OCI-LY1 (cell line): ENCODE data around the gene CREB3L2.

Source experiments
- H2AFZ ChIP-seq: fragments of 200-600 bp; sonication (generic), shearing (Covaris generic); 2 replicates; pipeline ENCODE4 v1.6.0; 2014; ENCODE audit warnings: antibody characterized with exemption, mild to moderate bottlenecking, low read length
- H3F3A ChIP-seq: fragments of 200-600 bp; sonication (generic), shearing (Covaris generic); 2 replicates; pipeline ENCODE4 v1.6.0; 2014; ENCODE audit warnings: mild to moderate bottlenecking, antibody characterized with exemption, low read length, moderate library complexity; ENCODE audit not compliant: insufficient read depth
- H3K27ac ChIP-seq: fragments of 200-600 bp; sonication (generic); 2 replicates; pipeline ENCODE4 v1.5.1; 2014; ENCODE audit warnings: low read length, mixed run types, mild to moderate bottlenecking, low read depth; ENCODE audit not compliant: poor library complexity, severe bottlenecking
- H3K27me3 ChIP-seq: fragments of 200-600 bp; sonication (generic); 2 replicates; pipeline ENCODE4 v1.6.0; 2014; ENCODE audit warnings: antibody characterized with exemption, mild to moderate bottlenecking, low read length, moderate library complexity; ENCODE audit not compliant: insufficient read depth
- H3K36me3 ChIP-seq: fragments of 200-600 bp; sonication (generic); 2 replicates; pipeline ENCODE4 v1.6.1; 2014; ENCODE audit warnings: mild to moderate bottlenecking, antibody characterized with exemption, low read length, moderate library complexity, mixed read lengths; ENCODE audit not compliant: insufficient read depth
- H3K4me1 ChIP-seq: fragments of 200-600 bp; sonication (generic); 2 replicates; pipeline ENCODE4 v1.5.1; 2014; ENCODE audit warnings: mild to moderate bottlenecking, low read length, moderate library complexity; ENCODE audit not compliant: insufficient read depth, severe bottlenecking
- H3K4me2 ChIP-seq: fragments of 200-600 bp; sonication (generic), shearing (Covaris generic); 2 replicates; pipeline ENCODE4 v1.6.1; 2014; ENCODE audit warnings: low read length
- H3K4me3 ChIP-seq: fragments of 200-600 bp; sonication (generic); 2 replicates; pipeline ENCODE4 v1.5.1; 2014; ENCODE audit warnings: low read length, low read depth, mild to moderate bottlenecking, mixed read lengths; ENCODE audit not compliant: poor library complexity, severe bottlenecking
- H3K79me2 ChIP-seq: fragments of 200-600 bp; shearing (Covaris generic); 2 replicates; pipeline ENCODE4 v1.6.1; 2016; ENCODE audit warnings: mixed run types, low read length, mixed read lengths; ENCODE audit not compliant: insufficient read depth
- H3K9ac ChIP-seq: fragments of 200-600 bp; sonication (generic), shearing (Covaris generic); 2 replicates; pipeline ENCODE4 v1.6.1; 2014; ENCODE audit warnings: mild to moderate bottlenecking, low read length, mixed read lengths
- H3K9me2 ChIP-seq: fragments of 200-600 bp; sonication (generic), shearing (Covaris generic); 2 replicates; pipeline ENCODE4 v1.6.1; 2014; ENCODE audit warnings: low read depth, mild to moderate bottlenecking, low read length, mixed read lengths
- H3K9me3 ChIP-seq: fragments of 200-600 bp; shearing (Covaris generic); 2 replicates; pipeline ENCODE4 v1.6.1; 2014; ENCODE audit warnings: low read length, mixed read lengths
- H4K20me1 ChIP-seq: fragments of 200-600 bp; sonication (generic), shearing (Covaris generic); 2 replicates; pipeline ENCODE4 v1.6.0; 2016; ENCODE audit warnings: mild to moderate bottlenecking, low read length; ENCODE audit not compliant: insufficient read depth
- EZH2 ChIP-seq: fragments of 200-600 bp; sonication (generic), shearing (Covaris generic); IDR thresholded peaks from 2 replicates; pipeline ENCODE4 v1.8.0; 2017; ENCODE audit warnings: borderline replicate concordance, mixed run types, mild to moderate bottlenecking, antibody characterized with exemption, low read length, moderate library complexity, mixed read lengths
- TF ChIP-seq, protein P1 (sequence below): fragments of 200-600 bp; sonication (generic), shearing (Covaris generic); IDR thresholded peaks from 2 replicates; pipeline ENCODE4 v1.5.1; 2017; ENCODE audit warnings: mild to moderate bottlenecking, antibody characterized with exemption, low read length, moderate library complexity, mixed read lengths

Gene CREB3L2

DNA sequence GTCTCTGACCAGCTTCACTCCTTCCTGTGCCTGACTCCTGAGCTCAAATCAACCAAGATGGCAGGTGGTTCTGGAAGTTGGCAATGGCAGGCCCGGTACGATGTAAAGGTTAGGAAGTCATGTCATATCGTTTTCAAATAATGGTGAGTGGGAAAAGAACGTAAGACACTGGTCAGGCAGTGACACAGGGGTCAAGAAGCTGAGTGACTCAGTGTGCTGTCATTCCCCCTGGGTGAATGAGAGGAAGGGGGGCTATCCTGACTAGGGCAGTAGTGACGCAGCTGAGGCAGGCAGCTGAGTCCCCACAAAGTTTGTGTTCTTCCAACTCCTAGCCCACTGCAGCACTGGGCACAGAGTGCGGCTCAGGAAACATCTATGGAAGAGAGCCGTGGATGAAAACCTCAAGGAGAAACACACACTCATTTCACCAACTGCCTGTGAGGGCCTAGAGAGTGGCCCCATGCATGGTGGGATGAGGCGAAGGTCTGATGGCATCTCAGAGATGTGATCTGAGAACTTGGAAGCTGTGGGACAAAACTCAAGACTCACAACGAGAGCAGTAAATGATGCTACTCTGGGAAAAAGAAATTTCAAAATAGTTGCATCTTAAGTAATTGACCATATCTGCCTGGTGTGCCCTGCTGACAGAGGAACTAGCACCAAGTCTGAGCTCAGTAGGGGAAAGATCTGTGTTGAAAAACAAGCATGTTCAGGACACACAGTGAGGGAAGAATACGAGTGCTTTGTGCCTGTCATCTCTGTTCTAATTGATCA is 23.2 kb downstream of the CREB3L2 start:
- no peak overlapping the region for H3K4me3 ChIP-seq
- no peak overlapping the region for H3K4me2 ChIP-seq
- no peaks in the 10 kb centered on the region for H3F3A ChIP-seq

GRCh38 chr7:137977173-137977572 is 24.7 kb downstream of the CREB3L2 start:
- Histone ChIP-seq H3K4me3 (no peak overlapping the region), H3K4me1 (no peaks in the 10 kb centered on the region), H3K4me2 (no peak overlapping the region), H3K9me3 (no peaks in the 10 kb centered on the region), H2AFZ (no peak overlapping the region), H4K20me1 (no peaks in the 10 kb centered on the region), H3K9me2 (no peaks in the 10 kb centered on the region), H3K27me3 (no peaks in the 10 kb centered on the region), H3K27ac (no peak overlapping the region), H3K79me2 (no peaks in the 10 kb centered on the region), H3K36me3 (no peaks in the 10 kb centered on the region), H3F3A (no peaks in the 10 kb centered on the region), H3K9ac (no peak overlapping the region)
- TF ChIP-seq, protein P1, sequence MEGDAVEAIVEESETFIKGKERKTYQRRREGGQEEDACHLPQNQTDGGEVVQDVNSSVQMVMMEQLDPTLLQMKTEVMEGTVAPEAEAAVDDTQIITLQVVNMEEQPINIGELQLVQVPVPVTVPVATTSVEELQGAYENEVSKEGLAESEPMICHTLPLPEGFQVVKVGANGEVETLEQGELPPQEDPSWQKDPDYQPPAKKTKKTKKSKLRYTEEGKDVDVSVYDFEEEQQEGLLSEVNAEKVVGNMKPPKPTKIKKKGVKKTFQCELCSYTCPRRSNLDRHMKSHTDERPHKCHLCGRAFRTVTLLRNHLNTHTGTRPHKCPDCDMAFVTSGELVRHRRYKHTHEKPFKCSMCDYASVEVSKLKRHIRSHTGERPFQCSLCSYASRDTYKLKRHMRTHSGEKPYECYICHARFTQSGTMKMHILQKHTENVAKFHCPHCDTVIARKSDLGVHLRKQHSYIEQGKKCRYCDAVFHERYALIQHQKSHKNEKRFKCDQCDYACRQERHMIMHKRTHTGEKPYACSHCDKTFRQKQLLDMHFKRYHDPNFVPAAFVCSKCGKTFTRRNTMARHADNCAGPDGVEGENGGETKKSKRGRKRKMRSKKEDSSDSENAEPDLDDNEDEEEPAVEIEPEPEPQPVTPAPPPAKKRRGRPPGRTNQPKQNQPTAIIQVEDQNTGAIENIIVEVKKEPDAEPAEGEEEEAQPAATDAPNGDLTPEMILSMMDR: no peak
- no peak for TF ChIP-seq EZH2

More for the DNA sequence above, 23.2 kb downstream of the CREB3L2 start:
- H3K79me2 ChIP-seq: no peaks in the 10 kb centered on the region
- no peak overlapping the region for H2AFZ ChIP-seq
- H3K36me3 ChIP-seq: no peaks in the 10 kb centered on the region
- no peak overlapping the region for H3K27ac ChIP-seq
- no peak overlapping the region for H3K9ac ChIP-seq
- no peak for TF ChIP-seq EZH2
- TF ChIP-seq, protein P1: no peak
- no peaks in the 10 kb centered on the region for H3K9me3 ChIP-seq
- no peaks in the 10 kb centered on the region for H3K27me3 ChIP-seq
- no peaks in the 10 kb centered on the region for H3K9me2 ChIP-seq
- no peaks in the 10 kb centered on the region for H4K20me1 ChIP-seq
- no peaks in the 10 kb centered on the region for H3K4me1 ChIP-seq

- Histone ChIP-seq H3K9me3 (no peaks in the 10 kb centered on the region), H2AFZ (no peak overlapping the region), H3K36me3 (no peaks in the 10 kb centered on the region), H3K27ac (no peak overlapping the region), H3K9ac (no peak overlapping the region), H3K4me1 (no peaks in the 10 kb centered on the region), H3K4me2 (no peak overlapping the region), H3K27me3 (no peaks in the 10 kb centered on the region), H3K4me3 (no peak overlapping the region), H4K20me1 (no peaks in the 10 kb centered on the region), H3K9me2 (no peaks in the 10 kb centered on the region), H3K79me2 (no peaks in the 10 kb centered on the region), H3F3A (no peaks in the 10 kb centered on the region)
- no peak for TF ChIP-seq EZH2
- TF ChIP-seq, protein P1: no peak
Observed at GRCh38 chr7:137976696-137977095, 25.2 kb downstream of the CREB3L2 start.
